K562 (cell line): ENCODE measurements around the gene MYADM. TPM values are rescaled to one million over a fixed set of nuclear protein-coding genes. Genes with fewer than 3 reads are reported as not detected.
A peak's percentile ranks its signal among the peaks of the same experiment; 100 is the strongest.

ENCODE experiments used
- GTF2E2 ChIP-seq: fragments of 200-800 bp; sonication (Bioruptor generic); IDR thresholded peaks from 2 replicates; pipeline ENCODE4 v1.6.1; 2016; ENCODE audit warnings: missing genetic modification characterization, missing compliant biosample characterization
- MXI1 ChIP-seq: IDR thresholded peaks from 2 replicates; pipeline ENCODE4 v1.6.1; 2011; ENCODE audit warnings: low read depth, mild to moderate bottlenecking, improper control_type of control experiment, low read length
- NRF1 ChIP-seq, 2 experiments: fragments of 450-650 bp; IDR thresholded peaks in 1 of 2; conservative IDR thresholded peaks in 1 of 2; 2 replicates each; pipeline ENCODE4 v1.6.1; 2014; ENCODE audit warnings: mild to moderate bottlenecking in 2 of 2
- RBFOX2 ChIP-seq: fragments of 200-400 bp; formaldehyde crosslinking; IDR thresholded peaks from 2 replicates; pipeline ENCODE4 v1.6.1; 2017; ENCODE audit warnings: low read depth, mild to moderate bottlenecking, low read length, moderate library complexity
- RREB1 ChIP-seq: fragments of 250-450 bp; sonication (Bioruptor Pico); IDR thresholded peaks from 2 replicates; pipeline ENCODE4 v1.4.0; 2020
- TAF9B ChIP-seq: fragments of 450-650 bp; IDR thresholded peaks from 2 replicates; pipeline ENCODE4 v1.6.1; 2018; ENCODE audit warnings: mild to moderate bottlenecking; ENCODE audit not compliant: partially characterized antibody
- TARDBP ChIP-seq: fragments of 450-650 bp; IDR thresholded peaks from 2 replicates; pipeline ENCODE4 v1.6.1; 2016
- TEAD4 ChIP-seq, 2 experiments: sonication (generic) in 1 of 2; formaldehyde crosslinking in 1 of 2; IDR thresholded peaks; 2 replicates each; pipeline versions ENCODE4 v1.6.1 to v1.8.0; 2012 to 2022; ENCODE audit warnings: borderline replicate concordance in 1 of 2, inconsistent platforms in 1 of 2, low read length in 1 of 2, mild to moderate bottlenecking in 1 of 2, missing genetic modification reagents in 1 of 2
- polyA plus RNA-seq, 8 experiments: library from polyadenylated mRNA; depleted of rRNA in 4 of 8; stranded (reverse) in 5 of 8; unstranded in 3 of 8; fragments of >200 nt; fragmentation: Nextera tagmentation in 2 of 8; fragmentation: Illumina TruSeq in 1 of 8; extraction: Ambion mirVana in 2 of 8; extraction: Trizol in 1 of 8; gene quantifications; 2 replicates each; pipeline versions ENCODE4 v1.2.1 to v1.2.3, GENCODE V29; 2011 to 2014; ENCODE audit warnings: inconsistent platforms in 1 of 8, missing spikeins in 1 of 8
- total RNA-seq, 7 experiments: library from RNA; depleted of rRNA in 6 of 7; stranded (reverse); fragments of >200 nt in 6 of 7; fragmentation: Illumina TruSeq in 2 of 7; extraction: Trizol in 2 of 7; gene quantifications; 2 replicates each; pipeline versions ENCODE4 v1.2.1 to v1.2.3, GENCODE V29; 2011 to 2021; ENCODE audit warnings: low replicate concordance in 1 of 7
- TF ChIP-seq, protein P1 (sequence below), 2 experiments: fragments of 450-650 bp; formaldehyde crosslinking in 1 of 2; IDR thresholded peaks; 2 replicates each; pipeline versions ENCODE4 v1.4.0 to v1.6.1; 2014 to 2020; ENCODE audit warnings: mild to moderate bottlenecking in 2 of 2, borderline replicate concordance in 1 of 2, low read depth in 1 of 2

Gene MYADM
- total and polyA plus RNA-seq, 9 of the 15 experiments (the other 6 are each of a cell fraction or from before 2014, with no cell fraction given) = 4.5 to 70.3 (median 14.4) TPM

DNA sequence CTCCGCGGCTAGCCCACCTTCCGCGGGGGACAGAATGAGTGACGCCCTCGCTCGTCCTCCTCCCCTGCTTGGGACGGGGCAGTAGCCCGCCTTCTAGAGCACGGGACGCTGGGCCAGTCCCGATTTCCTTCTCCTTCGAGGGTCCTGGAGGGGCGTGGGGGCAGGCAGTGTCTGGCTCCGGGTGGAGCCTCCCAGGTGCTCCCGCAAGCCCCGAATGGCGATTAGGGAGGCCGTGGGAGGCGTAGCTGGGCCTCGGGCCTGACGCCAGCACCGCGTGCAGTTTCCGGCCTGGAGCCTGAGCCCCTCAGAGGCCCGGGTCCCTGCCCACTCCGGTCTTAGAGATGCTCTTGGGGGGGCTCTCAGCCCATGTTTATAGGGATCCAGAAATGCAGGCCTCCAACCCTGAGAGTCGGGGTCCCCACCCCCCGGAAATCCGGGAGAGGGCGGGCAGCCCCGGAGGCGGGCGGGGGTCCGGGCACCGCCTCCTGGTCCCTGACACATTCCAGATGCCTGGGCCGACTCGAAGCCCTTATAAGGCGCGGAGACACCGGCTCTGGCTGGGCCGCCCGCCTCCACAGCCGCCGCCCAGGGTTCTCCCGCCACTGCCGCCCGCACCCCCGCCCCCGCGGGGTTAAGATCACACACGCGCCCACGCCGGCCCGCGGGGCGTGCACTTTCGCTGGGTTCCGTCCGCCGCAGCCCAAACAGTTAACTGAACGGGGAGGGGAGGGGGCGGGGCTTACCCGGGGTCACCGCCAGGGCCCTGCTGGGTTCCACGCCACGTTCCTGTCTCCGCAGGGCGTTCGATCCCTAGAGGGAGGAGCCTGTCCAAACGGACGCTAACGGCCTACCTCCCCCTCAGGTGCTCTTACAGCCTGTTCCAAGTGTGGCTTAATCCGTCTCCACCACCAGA lies 1.5 kb downstream of the MYADM start (continued):
- TF ChIP-seq, protein P1, sequence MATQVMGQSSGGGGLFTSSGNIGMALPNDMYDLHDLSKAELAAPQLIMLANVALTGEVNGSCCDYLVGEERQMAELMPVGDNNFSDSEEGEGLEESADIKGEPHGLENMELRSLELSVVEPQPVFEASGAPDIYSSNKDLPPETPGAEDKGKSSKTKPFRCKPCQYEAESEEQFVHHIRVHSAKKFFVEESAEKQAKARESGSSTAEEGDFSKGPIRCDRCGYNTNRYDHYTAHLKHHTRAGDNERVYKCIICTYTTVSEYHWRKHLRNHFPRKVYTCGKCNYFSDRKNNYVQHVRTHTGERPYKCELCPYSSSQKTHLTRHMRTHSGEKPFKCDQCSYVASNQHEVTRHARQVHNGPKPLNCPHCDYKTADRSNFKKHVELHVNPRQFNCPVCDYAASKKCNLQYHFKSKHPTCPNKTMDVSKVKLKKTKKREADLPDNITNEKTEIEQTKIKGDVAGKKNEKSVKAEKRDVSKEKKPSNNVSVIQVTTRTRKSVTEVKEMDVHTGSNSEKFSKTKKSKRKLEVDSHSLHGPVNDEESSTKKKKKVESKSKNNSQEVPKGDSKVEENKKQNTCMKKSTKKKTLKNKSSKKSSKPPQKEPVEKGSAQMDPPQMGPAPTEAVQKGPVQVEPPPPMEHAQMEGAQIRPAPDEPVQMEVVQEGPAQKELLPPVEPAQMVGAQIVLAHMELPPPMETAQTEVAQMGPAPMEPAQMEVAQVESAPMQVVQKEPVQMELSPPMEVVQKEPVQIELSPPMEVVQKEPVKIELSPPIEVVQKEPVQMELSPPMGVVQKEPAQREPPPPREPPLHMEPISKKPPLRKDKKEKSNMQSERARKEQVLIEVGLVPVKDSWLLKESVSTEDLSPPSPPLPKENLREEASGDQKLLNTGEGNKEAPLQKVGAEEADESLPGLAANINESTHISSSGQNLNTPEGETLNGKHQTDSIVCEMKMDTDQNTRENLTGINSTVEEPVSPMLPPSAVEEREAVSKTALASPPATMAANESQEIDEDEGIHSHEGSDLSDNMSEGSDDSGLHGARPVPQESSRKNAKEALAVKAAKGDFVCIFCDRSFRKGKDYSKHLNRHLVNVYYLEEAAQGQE (IDR thresholded peaks at IDR 0.05; ENCODE audit: borderline replicate concordance) = no peak
- TF ChIP-seq, protein P1 (CRISPR knock-in tag; IDR thresholded peaks at IDR 0.05; ENCODE audit: low read depth) = peak; percentile 47; the same call in 1 of the 2 replicates
- TF ChIP-seq GTF2E2 (no peak; the same call in 1 of the 2 replicates), MXI1 (no peak), TARDBP (peak; percentile 89), NRF1 (conservative IDR thresholded peaks at IDR 0.05 in 1 of 2, IDR thresholded peaks at IDR 0.05 in 1 of 2) (peak; percentile 61 to 71), TEAD4 (IDR thresholded peaks at IDR 0.05; ENCODE audit: low read length) (peak; percentile 65; the same call in 1 of the 2 replicates), TEAD4 (CRISPR knock-in tag; IDR thresholded peaks at IDR 0.05; ENCODE audit: borderline replicate concordance) (no peak), RREB1 (CRISPR knock-in tag) (0 out of 2 replicates have a peak, but pooled peaks have one; percentile 14), TAF9B (peak; percentile 55), RBFOX2 (peak; percentile 81)
